Measurements from ENCODE around the gene PRM3. TPM values are rescaled to one million over a fixed set of nuclear protein-coding genes. Genes with fewer than 3 reads are reported as not detected.

PRM3 gene
- not detected in 2 replicates for total RNA-seq (ENCODE audit: low replicate concordance)

GRCh38 chr16:11272921-11273720 is at the start of gene PRM3:
TSS of gene PRM3 (minus strand) at chr16:11273629. CDS start at chr16:11273595, 34 bp downstream.
- peaks cover 7% of the 10 kb centered on the region for H3K27me3 Mint-ChIP-seq (ENCODE audit: insufficient read depth, low read depth)
- no peak for DNase-seq (ENCODE audit: low spot score)
- Histone ChIP-seq H3K4me3 (no peak within 1 kb of the TSS), H3K79me2 (ENCODE audit: low read depth) (no peaks in the 10 kb centered on the region), H3F3A (ENCODE audit: low read depth) (no peaks in the 10 kb centered on the region), H3K4me2 (no peak within 1 kb of the TSS), H3K36me3 (no peaks in the 10 kb centered on the region), H4K20me1 (ENCODE audit: low read depth) (no peaks in the 10 kb centered on the region), H3K27me3 (no peaks in the 10 kb centered on the region), H3K9ac (no peak within 1 kb of the TSS), H3K27ac (no peak within 1 kb of the TSS), H3K4me1 (no peaks in the 10 kb centered on the region), H2AFZ (replicated peaks) (peak within 1 kb of the TSS; percentile 33), H3K9me3 (ENCODE audit: low read depth) (no peaks in the 10 kb centered on the region)
- peak within 1 kb of the TSS; percentile 38 for H3K4me3 Mint-ChIP-seq
- no peaks in the 10 kb centered on the region for H3K36me3 Mint-ChIP-seq
- TF ChIP-seq CTCF (IDR thresholded peaks at IDR 0.05) (no peak), EZH2 (IDR thresholded peaks at IDR 0.05) (no peak), EZH2phosphoT487 (IDR thresholded peaks at IDR 0.05) (no peak)
- peak within 1 kb of the TSS; percentile 97 for H3K27ac Mint-ChIP-seq
- no peaks in the 10 kb centered on the region for H3K9me3 Mint-ChIP-seq
- peaks cover 22% of the 10 kb centered on the region for H3K4me1 Mint-ChIP-seq

GRCh38 chr16:11322823-11323222 is 49.4 kb upstream of the PRM3 start:
- no peak overlapping the region for H3K27ac Mint-ChIP-seq
- peaks cover 25% of the 10 kb centered on the region for H3K4me1 Mint-ChIP-seq

GRCh38 chr16:11321662-11322061 is 48.2 kb upstream of the PRM3 start:
- no peak overlapping the region for H2AFZ ChIP-seq (replicated peaks)
- no peaks in the 10 kb centered on the region for H3K4me1 ChIP-seq
- TF ChIP-seq CTCF (IDR thresholded peaks at IDR 0.05) (no peak), EZH2phosphoT487 (IDR thresholded peaks at IDR 0.05) (no peak), EZH2 (IDR thresholded peaks at IDR 0.05) (no peak)
- Mint-ChIP-seq H3K4me1 (peaks cover 17% of the 10 kb centered on the region), H3K9me3 (no peaks in the 10 kb centered on the region), H3K27me3 (ENCODE audit: insufficient read depth, low read depth) (peaks cover 13% of the 10 kb centered on the region), H3K27ac (no peak overlapping the region), H3K36me3 (no peaks in the 10 kb centered on the region), H3K4me3 (no peak overlapping the region)
- H3K9me3 ChIP-seq (ENCODE audit: low read depth): no peaks in the 10 kb centered on the region
- H3K36me3 ChIP-seq: no peaks in the 10 kb centered on the region
- H3K27ac ChIP-seq: no peak overlapping the region
- peaks cover 22% of the 10 kb centered on the region for H3F3A ChIP-seq (ENCODE audit: low read depth)
- no peak overlapping the region for H3K9ac ChIP-seq
- no peak overlapping the region for H3K4me3 ChIP-seq
- H3K27me3 ChIP-seq: peaks cover 6% of the 10 kb centered on the region
- no peak for DNase-seq (ENCODE audit: low spot score)
- no peak overlapping the region for H3K4me2 ChIP-seq
- H3K79me2 ChIP-seq (ENCODE audit: low read depth): no peaks in the 10 kb centered on the region
- no peaks in the 10 kb centered on the region for H4K20me1 ChIP-seq (ENCODE audit: low read depth)

More at GRCh38 chr16:11322823-11323222, 49.4 kb upstream of the PRM3 start:
- H4K20me1 ChIP-seq (ENCODE audit: low read depth): no peaks in the 10 kb centered on the region
- H2AFZ ChIP-seq (replicated peaks): no peak overlapping the region
- DNase-seq (ENCODE audit: low spot score): no peak
- no peaks in the 10 kb centered on the region for H3K36me3 ChIP-seq
- H3F3A ChIP-seq (ENCODE audit: low read depth): peaks cover 20% of the 10 kb centered on the region
- H3K27me3 ChIP-seq: no peaks in the 10 kb centered on the region
- Mint-ChIP-seq H3K27me3 (ENCODE audit: insufficient read depth, low read depth) (peaks cover 16% of the 10 kb centered on the region), H3K4me3 (no peak overlapping the region), H3K36me3 (no peaks in the 10 kb centered on the region), H3K9me3 (no peaks in the 10 kb centered on the region)
- no peaks in the 10 kb centered on the region for H3K79me2 ChIP-seq (ENCODE audit: low read depth)
- H3K4me3 ChIP-seq: no peak overlapping the region
- H3K27ac ChIP-seq: no peak overlapping the region
- peaks cover under 1% of the 10 kb centered on the region for H3K4me1 ChIP-seq
- H3K9ac ChIP-seq: no peak overlapping the region
- no peak overlapping the region for H3K4me2 ChIP-seq
- TF ChIP-seq CTCF (IDR thresholded peaks at IDR 0.05) (no peak), EZH2 (IDR thresholded peaks at IDR 0.05) (no peak), EZH2phosphoT487 (IDR thresholded peaks at IDR 0.05) (no peak)
- no peaks in the 10 kb centered on the region for H3K9me3 ChIP-seq (ENCODE audit: low read depth)
